Left colon (tissue), 2 donors: ENCODE measurements around the gene SLC6A9. TPM values are rescaled to one million over a fixed set of nuclear protein-coding genes. Genes with fewer than 3 reads are reported as not detected.

Experiments
- ATAC-seq: fragments of 200-7000 bp; cut with Tn5 transposase; one replicate; pipeline ENCODE4 v1.9.1; 2020; ENCODE audit warnings: mild to moderate bottlenecking, moderate library complexity
- DNase-seq, 2 donors: peaks; one replicate each; pipeline ENCODE4 v3.0.0-alpha.2; 2020
- intact Hi-C, 2 donors: fragments of 100-400 bp; cut with DNase I in 1 of 2; cut with micrococcal nuclease in 1 of 2; formaldehyde crosslinking; loops; one replicate each; pipeline versions ENCODE4 v1.11.2 to v1.14.0; 2022; cut with DNase I, micrococcal nuclease
- total RNA-seq, 2 donors: library from RNA; stranded (reverse); fragmentation: NEBNext Ultra II Directional; extraction: Animal tissue kit (Norgen Biotek cat#: 25700); gene quantifications; one replicate each; pipeline ENCODE4 v1.2.1, GENCODE V29; 2021
- donor health status: DM: no; HTN: no; CAD: no.
- donor health status: DM: yes; HTN: yes; CAD: no.

The SLC6A9 gene
- total RNA-seq, 2 donors from 2014 or later, result 35.3 to 42.3 TPM

DNA sequence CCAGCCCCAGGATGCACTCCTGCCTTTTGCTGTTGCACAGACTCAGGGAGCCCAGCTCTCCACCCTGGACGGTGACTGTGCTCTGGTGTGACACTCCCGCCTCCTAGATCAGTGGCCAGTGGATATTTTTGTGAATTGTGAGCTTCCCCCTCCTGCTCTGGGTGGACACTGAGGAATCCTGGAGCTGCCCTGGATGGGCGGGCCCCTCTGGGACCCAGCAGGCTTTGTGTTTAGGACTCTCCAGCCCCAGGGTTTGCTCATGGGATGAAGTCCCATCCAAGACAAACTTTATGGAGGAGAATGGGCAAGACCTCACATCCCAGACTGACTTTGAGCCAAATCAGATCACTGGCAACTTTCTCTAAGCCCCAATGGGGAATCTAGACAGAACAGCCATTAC, 16.1 kb downstream of the SLC6A9 start:
- intact Hi-C loops, result no loop called here
- ATAC-seq, result peak; percentile 37
- no peak for DNase-seq

DNA sequence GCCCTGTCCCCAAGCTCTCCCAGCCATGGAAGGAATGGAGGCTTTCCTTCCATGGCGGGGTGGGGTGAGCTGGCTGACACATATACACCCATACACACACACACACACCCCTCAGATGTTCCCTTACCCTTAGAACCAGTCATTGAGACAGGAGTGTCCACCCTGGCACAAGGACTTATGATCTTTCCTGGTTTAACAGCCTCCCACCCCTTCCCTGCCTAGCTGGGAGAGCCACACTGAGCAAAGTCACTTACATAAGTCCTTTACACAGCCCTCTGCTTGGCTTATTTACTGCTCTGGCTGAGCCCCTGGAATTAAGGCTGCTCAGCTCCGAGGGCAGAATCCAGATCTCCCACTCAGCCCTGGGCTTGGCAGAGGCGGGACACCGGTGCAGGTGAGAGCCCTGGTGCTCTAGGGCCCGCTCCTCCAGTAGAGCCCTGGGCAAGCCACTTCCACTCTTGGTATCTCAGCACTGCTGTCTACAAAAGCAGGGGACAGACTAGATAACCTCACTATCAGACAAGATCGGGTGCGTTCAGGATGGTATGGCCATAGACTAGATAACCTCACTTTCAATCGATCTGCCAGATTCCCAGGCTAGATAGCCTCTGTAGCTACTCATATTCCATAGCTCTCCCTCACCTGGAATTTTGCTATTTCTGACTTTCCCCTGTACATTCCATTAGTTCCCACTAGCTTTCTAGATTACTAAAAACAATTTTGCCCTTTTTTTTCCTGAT, 16.7 kb downstream of the SLC6A9 start:
- ATAC-seq, result peak; percentile 90
- intact Hi-C loops, result no loop called here
- peak in 1 of 2 donors; percentile 67 for DNase-seq

DNA sequence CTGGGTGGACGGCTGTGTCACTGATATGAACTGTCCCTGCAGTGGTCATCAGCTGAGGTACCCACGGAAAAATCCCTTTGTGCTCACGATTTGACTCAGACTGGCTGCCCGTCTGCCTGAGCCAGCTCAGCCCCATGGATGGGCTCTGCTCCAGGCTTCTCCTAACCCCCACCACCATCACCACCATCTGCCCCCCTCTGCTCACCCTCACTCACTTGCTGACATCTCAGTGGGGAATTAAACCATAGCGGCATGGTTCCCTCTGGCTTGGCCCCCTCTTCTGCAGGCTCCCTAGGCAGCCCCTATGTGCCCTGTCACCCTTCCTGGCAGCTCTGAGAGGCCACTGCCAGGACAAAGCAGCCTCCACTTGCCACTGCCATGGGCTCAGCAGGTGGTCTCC, 17.3 kb downstream of the SLC6A9 start:
- ATAC-seq (no peak), DNase-seq (no peak)
- intact Hi-C loops, result no loop called here

DNA sequence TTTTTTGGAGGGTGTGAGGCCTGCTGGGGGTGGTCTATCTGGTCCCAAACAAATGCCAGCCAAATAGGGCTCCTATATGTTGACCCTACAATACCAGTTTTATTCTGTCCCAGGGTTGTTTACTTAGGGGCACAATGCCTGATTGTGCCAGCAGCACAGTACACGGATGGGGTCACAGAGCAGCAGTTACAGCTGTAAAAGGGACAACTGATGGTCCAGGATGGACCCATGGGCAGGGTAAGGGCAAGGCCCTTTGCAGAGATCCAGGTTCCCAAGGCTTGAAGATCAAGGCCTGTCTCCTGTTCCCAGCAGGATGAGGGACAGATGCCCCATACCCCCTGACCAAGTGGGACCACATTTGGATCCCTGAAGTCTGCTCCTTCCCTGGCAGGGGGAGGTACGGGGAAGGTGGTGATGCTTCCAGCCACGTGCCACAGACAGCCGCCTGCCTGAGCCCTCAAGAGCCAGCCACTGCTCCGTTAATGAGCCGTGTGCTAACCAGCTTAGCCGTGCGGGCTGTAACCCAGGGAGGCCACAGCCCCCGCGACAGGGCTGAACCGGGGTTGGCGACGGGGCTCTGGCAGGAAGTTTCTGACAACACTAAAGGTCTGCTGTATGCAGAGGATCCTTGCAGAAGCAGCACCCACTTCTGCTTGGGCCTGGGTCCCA, 18.2 kb downstream of the SLC6A9 start:
- no peak for DNase-seq
- ATAC-seq, result no peak
- intact Hi-C loops, result no loop called here

DNA sequence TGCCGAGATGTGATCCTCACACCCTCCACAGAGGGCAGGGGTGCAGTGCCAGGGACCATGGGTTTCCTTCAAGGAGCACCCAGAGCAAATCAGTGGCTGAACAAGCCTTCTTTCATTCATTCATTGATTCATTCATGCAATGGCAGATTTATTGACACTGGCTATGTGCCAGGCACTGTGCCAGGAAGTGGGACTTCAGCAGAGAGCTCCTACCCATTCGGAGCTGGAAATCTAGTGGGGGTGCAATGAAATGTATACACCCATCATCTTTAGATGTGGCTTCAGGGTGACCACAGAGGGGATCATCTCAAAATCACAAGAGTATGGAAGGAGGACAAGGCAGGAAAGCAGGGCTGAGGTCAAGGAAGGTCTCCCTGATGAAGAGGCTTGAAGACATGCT, 18.9 kb downstream of the SLC6A9 start:
- peak in 1 of 2 donors; percentile 45 for DNase-seq
- peak; percentile 8 for ATAC-seq
- intact Hi-C loops, result no loop called here

DNA sequence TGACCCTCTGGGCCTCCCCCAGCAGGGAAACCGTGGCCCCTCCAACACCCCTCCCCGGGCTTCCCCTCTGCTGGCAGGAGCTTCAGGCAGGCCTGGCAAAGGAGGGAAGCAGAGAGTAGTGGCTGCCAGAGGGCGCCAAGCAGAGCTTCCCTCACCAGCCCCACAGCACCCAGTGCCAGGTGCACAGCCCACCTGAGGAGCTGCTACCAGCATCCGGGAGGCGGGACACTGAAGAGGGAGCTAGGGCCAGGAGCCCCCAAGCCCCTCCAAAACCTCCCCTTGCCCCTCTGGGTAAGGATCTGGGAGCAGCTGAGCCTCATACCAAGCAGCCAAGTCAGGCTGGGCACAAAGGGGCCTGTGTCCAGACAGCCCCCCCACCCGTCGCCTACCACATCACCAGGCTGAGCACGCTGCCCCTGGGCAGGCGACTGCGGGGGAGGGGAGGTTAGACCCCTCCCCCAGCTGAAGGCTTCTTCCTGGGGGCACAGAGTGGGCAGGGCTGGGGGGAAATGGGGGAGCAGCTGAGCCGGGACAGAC, 20.3 kb downstream of the SLC6A9 start:
- intact Hi-C loops, result no loop called here
- DNase-seq (no peak), ATAC-seq (no peak)

DNA sequence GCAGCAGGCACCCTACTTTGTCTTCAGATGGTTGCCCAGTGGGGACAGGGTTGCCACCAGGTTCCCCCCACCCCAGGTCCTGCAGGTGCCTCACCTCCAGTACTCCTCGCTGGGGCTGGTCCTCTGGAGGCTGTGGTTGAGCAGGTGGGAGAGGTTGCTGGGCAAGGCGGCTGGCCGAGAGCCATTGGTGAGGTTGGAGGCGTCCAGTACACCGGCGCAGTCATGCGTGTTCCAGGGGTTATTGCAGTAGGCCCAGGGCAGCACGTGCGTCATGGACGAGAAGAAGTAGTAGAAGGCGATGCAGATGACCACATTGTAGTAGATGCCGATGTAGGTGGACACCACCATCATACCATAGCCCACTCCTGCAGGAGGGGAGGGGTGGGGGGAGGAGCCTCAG, 23.0 kb downstream of the SLC6A9 start:
- DNase-seq (no peak), ATAC-seq (no peak)
- intact Hi-C loops, result no loop called here

DNA sequence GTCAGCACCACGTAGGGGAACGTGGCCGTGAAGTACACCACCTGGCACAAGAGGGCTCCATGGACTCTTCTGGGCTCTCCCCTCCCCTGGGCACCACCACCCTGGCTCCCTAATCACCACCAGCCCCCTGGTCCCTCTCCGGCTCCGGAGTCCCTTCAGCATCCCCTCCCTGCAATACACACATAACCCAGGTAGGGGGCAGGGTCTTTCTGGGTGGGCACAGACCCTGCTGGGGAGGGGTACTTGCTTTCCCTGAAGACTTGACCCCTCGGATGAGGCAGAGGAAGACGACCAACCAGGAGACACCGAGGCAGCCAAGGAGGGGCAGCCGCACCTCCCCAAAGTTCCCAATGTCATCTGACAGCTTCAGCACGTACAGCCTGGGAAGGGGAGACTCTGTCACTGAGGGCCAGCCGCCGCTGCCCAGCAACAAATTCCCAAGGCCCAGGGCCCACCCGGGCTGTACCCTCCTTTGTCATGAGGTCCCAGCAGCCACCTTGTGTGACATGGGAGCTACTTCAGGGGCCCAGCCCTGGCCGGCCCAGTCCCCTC, 28.6 kb downstream of the SLC6A9 start:
- ATAC-seq (no peak), DNase-seq (no peak)
- intact Hi-C loops, result loop anchor here (5.0 kb wide), 2 partner anchors 35 to 45 kb away; no protein-coding TSS in a partner anchor

DNA sequence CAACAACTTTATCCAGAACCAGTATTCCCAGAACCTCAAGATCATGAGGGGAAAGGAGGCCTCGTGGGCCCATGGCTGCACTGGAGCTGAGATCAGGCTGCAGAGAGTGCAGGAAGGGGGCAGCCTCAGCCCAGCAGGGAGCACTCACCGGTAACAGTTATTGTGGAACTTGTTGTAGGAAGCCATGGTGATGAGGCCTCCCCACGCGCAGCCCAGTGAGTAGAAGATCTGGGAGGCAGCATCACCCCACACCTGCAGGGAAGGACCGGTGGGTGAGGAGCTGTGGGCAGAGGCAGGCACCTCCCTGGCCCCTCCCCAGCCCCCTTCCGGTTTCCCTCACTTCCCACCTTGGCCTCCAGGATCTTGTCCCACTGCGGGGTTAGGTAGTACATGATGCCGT, 29.1 kb downstream of the SLC6A9 start:
- intact Hi-C loops, result loop anchor here (5.0 kb wide), 2 partner anchors 35 to 45 kb away; no protein-coding TSS in a partner anchor
- ATAC-seq (no peak), DNase-seq (no peak)

DNA sequence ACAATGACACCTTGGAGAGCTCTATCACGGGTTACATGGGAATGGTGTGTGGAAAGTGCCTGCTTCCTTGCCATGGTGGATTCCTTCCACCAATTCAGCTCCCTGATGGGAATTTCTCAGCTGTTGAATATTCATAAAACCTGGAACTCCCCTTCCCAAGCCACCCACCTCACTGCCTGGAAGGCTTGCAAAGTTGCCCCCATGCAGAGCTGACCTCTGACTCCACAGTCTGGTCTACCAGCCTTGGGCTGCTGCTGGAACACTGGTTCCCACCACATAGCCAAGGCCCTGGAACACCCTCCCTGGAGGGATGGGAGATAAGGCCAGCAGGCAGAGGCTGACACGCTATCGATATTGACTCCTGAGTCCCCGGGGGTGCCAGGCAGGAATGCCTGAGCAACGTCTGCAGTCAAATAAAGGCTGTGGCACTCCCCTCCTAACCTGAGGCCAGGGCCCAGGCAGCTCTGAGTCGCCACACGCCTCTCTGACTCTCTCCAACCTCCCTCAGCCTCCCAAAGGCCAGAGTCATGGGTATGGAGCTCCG, 31.1 kb downstream of the SLC6A9 start:
- ATAC-seq, result no peak
- DNase-seq, result no peak
- intact Hi-C loops, result loop anchor here (5.0 kb wide), 2 partner anchors 37 to 47 kb away; no protein-coding TSS in a partner anchor

DNA sequence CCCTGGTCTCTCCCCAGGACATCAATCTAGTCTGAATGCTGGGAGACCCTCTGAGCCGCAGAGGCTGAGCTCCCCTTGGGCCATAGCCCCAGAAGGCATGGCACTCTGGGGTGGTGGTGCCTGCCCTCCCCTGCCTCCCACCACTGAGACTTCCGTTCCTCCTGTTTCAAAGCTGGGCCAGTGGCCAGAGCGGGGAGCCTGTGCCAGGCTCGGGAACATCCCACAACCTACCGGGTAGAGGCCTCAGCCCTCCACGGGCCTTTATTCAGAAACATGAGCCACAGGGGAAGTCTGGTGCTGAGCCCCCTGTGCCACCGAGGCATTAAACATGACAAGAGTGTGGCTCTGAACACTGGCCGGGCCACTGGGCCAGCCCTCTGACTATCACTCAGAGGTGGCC, 31.8 kb downstream of the SLC6A9 start:
- intact Hi-C loops, result no loop called here
- DNase-seq, result no peak
- ATAC-seq, result no peak

DNA sequence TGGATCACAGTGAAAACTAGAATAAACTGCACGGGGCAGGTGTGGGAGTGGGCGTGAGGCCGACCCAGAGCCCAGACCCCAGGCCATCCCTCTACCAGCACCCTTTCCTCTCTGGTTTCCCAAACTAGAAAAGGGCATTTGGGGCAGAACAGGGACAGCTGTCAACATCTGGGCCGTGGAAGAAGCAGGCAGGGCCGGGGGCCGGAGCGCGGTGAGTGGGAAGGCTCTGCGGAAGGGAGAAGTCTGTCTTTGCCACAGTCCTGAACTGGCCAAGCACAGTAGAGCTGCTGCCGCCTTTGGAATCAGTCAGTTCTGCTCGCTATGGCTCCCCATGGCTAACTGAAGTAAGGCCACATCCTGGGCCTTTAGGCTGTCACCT, 33.3 kb downstream of the SLC6A9 start:
- DNase-seq, result no peak
- intact Hi-C loops, result no loop called here
- no peak for ATAC-seq

DNA sequence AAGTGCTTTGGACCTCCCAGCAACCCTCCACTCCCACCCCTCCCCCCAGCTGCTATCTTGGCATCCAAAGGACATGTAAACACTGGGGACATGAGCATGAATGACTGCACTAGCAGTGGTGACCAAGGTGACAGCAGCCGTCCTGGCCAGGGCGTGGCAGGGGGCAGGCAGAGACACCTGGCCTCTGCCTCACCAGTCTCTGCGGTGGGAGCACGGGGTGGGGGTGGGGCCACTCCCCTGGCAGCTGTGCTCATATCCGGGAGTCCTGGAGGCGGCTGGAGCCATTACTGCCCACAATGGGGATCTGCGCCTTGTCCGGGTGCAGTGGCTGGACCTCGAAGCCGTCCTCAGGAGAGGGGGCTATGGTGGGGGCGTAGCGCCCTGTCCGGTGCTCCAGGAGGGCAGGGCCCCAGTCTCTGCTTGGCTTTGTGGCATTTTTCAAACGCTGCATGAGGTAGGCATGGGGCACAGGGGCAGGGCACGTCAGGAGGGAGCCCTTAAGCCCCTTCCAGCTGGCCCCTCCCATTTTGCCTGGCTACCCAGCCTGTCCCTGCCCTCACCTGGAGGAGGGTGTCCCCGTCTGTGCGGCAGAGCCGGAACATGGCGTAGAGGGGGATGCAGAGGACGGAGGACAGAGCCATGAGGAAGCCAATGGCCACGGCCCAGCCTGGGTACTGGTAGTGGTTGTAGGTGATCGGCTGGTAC, 33.8 kb downstream of the SLC6A9 start:
- DNase-seq (peak; percentile 65 to 85), ATAC-seq (peak; percentile 71)
- intact Hi-C loops, result no loop called here

DNA sequence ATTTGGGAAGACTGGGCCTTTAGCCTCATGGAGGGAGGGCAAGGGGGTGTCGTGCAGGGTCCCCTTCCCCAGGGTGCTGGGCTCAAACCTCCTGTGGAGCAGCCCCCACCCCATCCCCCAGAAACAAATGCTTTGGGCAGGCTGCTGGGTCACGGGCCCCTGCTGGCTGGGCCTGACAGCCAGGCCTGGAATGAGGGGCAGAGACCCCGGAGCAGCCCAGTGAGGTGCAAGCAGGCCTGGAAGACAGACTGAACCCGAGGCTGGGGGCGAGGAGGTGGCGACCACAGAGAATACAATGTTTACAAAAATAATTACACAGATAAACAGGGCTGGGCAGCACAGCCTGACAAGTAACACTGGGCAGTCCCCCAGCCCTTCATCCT, 34.5 kb downstream of the SLC6A9 start:
- DNase-seq, result no peak
- no peak for ATAC-seq
- intact Hi-C loops, result no loop called here

DNA sequence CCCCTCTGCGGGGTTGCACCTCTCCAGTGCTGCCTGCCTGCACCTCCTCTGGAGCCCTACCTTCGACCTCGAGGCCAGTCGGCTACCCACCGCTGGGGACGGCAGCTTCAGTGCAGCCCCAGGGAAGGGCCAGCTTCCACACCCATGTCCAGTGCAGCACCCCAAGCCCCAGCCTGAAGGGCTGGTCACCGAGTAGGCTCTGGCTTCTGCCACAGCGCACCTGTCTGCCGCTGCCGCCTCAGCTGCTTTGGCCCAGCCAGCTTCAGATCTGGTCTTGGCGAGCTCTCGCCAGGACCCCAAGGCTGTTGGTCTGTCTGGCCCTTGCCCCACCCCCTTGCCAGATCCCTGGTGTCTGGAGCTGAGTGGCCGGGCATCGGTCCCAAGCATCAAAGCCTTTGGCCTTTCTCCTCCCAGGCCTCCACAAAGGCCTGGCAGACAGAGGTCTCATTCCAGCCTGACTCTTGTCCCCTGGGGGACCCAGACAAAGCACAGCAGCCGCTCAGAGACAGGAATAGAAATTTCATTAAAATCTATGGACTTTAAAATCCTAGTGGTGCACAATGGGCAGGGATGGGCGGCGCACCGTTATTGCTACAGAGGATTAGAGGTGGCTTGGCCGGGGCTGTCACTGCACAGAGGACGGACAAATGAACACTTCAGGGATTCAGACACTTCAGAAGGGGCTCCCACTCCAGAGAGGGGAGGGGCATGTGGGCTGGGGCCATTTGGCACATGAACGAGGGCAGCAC, 35.1 kb downstream of the SLC6A9 start:
- no peak for ATAC-seq

DNA sequence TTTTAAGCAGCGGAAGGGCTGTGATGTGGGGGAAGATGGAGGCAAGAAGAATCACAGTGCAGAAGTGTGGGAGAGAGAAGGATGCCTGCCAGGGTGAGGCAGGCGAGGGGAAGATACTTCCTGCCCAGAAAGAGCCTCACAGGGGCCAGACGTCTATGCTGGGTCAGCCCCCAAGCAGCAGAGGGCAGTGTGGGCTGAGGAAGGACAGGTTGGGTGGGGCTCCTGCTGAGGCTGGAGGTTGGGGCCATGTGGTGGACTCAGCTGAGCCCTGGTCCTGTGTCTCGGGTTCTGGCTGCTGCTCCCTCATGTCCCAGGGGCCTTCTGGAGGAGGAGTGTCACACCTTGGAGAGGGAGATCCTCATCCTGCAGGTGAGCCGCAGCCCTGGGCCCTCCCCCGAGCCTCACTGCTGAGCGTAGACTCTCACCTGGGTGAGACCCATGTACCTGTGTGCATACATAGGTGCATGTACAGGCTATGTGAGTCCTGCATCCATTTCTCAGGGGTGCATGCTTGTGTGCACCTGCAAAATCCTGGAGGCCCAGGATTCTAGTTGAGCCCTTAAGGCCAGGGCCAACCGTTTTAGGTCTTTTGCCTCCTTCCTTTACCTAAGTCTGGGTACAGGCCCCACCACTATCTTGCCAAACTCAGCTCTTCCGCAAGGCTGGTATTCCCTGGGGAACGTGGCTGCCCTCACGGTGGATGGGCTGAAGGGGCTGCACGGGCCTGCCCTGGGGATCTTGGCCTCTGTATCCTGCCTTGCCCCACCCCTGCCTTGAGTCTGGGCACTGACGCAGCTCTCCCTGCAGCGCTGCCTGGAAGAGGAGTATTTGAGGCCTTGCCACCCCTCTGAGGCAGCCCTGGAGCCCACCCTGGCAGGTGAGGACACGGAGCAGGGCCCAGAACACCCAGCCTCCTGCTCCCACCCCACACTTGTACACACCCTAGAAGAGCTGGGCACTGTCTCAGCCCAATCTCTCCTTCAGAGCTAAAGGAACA, 36.2 kb downstream of the SLC6A9 start:
- DNase-seq (peak; percentile 65 to 69), ATAC-seq (peak; percentile 41)
- intact Hi-C loops, result no loop called here

More for the DNA sequence above, 35.1 kb downstream of the SLC6A9 start:
- intact Hi-C loops, result no loop called here
- DNase-seq, result no peak

DNA sequence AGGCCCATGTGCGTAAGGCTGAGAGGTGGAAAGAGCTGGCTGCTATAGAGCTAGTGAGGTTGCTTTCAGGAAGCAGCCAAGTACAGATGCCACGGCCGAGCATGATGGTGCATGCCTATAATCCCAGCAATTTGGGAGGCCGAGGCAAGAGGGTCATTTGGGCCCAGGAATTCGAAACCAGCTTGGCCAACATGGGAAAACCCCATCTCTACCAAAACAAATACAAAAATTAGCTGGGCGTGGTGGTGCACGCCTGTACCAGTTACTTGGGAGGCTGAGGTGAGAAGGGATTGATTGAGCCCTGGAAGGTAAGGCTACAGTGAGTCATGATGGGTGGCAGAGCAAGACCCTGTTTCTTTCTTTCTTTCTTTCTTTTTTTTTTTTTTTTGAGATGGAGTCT, 37.2 kb downstream of the SLC6A9 start:
- ATAC-seq, result no peak
- DNase-seq, result no peak

More for the DNA sequence above, 37.2 kb downstream of the SLC6A9 start:
- intact Hi-C loops, result no loop called here
